VCaP (cell line): ENCODE data around the gene AREL1.

Experiments
- H3K27ac ChIP-seq: fragments of 450-650 bp; 2 replicates; pipeline ENCODE4 v1.5.1; 2017
- CTCF ChIP-seq: fragments of 450-650 bp; conservative IDR thresholded peaks from 2 replicates; pipeline ENCODE4 v1.5.1; 2017; ENCODE audit warnings: mild to moderate bottlenecking, moderate library complexity

The AREL1 gene

DNA sequence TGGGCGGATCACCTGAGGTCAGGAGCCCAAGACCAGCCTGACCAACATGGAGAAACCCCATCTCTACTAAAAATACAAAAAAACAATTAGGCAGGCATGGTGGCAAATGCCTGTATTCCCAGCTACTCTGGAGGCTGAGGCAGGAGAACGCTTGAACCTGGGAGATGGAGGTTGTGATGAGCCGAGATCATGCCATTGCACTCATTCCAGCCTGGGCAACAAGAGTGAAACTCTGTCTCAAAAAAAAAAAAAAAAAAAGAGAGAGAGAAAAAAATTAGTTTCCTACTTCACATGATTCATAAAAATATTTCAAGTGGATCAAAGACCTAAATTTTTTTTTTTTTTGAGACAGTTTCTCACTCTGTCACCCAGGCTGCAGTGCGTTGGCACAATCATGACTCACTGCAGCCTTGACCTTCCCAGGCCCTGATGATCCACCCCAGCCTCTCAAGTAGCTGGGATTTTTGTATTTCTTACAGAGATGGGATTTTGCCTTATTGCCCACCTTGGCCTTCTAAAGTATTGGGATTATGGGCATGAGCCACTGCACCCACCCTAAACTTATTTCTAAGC lies 25.0 kb upstream of the AREL1 start:
- no peak overlapping the region for H3K27ac ChIP-seq

DNA sequence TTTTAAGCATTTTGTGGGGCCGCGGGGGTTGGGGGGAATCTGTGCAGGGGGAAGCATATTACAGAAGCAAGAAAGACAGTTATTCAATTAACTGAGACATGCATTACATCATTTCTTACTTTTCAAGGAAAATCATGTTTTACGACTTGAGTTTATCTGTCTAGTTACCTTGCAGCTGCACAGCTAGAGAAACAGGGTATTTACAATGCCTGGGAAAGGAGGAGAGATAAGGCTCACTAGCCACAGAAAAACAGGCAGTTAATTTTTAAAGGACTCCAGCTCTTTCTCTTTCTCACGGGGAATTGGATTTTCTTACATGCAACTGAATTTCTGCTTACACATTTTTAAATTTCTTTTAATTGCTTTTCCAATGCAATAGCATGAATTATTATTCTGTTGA lies 22.2 kb upstream of the AREL1 start:
- TF ChIP-seq CTCF, result no peak
- H3K27ac ChIP-seq, result peak overlapping the region; percentile 60

More for the DNA sequence above, 25.0 kb upstream of the AREL1 start:
- TF ChIP-seq CTCF, result no peak

DNA sequence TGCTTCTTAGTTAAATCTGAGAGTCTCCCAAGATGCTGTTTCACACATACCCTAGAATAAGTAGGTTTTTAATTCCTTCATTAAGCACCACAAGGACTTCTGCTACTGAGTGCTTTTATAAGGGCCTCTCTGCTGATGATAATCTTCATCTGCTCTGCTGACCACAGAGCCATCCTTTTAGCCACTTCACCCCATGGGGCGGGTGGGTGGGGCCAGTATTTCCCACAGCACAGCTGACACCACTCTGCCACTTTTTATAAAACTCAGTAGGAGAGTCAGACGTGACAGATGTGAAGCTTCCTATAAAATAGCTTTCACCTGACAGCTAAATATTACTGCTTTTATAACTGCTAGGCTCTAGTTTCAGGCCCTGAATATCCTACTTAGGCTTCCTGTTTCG lies 20.3 kb upstream of the AREL1 start:
- peak overlapping the region; percentile 60 for H3K27ac ChIP-seq
- TF ChIP-seq CTCF, result no peak

DNA sequence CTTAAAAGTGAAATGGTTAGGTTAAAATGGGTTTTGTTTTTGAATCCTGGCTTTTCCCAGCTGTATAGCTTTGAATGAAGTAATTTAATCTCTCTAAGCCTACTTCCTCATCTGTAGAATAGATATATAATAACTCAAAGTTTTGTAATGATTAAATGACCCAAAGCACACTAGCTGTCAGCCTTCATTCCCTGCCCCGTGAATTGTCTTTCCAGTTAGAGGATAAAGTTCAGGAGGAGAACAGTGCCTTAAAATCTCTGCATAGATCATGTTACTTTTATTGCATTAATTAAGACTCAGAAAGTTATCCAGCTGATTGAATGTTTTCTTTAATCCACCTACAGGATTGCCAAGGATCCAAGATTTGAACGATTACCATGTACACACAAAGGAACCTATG lies 19.5 kb upstream of the AREL1 start:
- H3K27ac ChIP-seq, result peak overlapping the region; percentile 60
- no peak for TF ChIP-seq CTCF

GRCh38 chr14:74723134-74723533 lies 10.3 kb upstream of the AREL1 start:
- no peak for TF ChIP-seq CTCF
- H3K27ac ChIP-seq, result no peak overlapping the region

GRCh38 chr14:74720526-74720925 lies 7.6 kb upstream of the AREL1 start:
- no peak for TF ChIP-seq CTCF
- H3K27ac ChIP-seq, result no peak overlapping the region

- H3K27ac ChIP-seq, result peak overlapping the region; percentile 65; the same call in 1 of the 2 replicates
- no peak for TF ChIP-seq CTCF
These were observed 485 bp upstream of the AREL1 start for GRCh38 chr14:74713395-74713735.
